ENCODE results near the gene ARHGAP23.

Gene ARHGAP23

GRCh38 chr17:38429476-38430100 lies 1.3 kb downstream of the ARHGAP23 start:
- Histone ChIP-seq H3K27me3 (replicated peaks) (no peaks in the 10 kb centered on the region), H3K36me3 (replicated peaks) (no peaks in the 10 kb centered on the region), H3K4me3 (ENCODE audit: low read depth, low read length) (peak overlapping the region; percentile 72), H3K27ac (no peak overlapping the region)
- TF ChIP-seq, protein P1, sequence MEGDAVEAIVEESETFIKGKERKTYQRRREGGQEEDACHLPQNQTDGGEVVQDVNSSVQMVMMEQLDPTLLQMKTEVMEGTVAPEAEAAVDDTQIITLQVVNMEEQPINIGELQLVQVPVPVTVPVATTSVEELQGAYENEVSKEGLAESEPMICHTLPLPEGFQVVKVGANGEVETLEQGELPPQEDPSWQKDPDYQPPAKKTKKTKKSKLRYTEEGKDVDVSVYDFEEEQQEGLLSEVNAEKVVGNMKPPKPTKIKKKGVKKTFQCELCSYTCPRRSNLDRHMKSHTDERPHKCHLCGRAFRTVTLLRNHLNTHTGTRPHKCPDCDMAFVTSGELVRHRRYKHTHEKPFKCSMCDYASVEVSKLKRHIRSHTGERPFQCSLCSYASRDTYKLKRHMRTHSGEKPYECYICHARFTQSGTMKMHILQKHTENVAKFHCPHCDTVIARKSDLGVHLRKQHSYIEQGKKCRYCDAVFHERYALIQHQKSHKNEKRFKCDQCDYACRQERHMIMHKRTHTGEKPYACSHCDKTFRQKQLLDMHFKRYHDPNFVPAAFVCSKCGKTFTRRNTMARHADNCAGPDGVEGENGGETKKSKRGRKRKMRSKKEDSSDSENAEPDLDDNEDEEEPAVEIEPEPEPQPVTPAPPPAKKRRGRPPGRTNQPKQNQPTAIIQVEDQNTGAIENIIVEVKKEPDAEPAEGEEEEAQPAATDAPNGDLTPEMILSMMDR (IDR thresholded peaks at IDR 0.05; ENCODE audit: low read depth, low read length, missing control alignments): no peak
- DNase-seq: no peak
- in situ Hi-C loops (cut with HindIII; ENCODE audit: low pct_ligation_motif_present, low sequenced_read_pairs): no loop called here

DNA sequence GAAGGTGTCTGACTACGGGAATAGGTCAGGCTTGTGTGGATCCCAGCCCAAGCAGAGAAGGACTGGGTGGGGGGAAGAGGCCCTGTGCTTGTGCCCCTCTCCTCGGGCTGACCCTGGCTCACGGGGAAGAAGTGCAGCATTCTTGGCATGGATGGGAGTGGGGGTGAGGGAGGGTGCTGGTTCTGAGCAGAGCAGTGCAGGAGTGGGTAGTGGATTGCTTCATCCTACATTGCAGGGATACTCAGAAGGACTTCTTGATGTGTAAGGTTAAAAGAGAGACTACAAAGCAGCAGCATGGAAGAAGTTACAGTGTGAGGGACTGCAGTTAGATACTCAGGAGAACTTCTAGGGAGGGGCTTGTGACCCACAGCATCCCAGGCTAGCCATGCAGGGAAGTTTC lies 2.1 kb downstream of the ARHGAP23 start:
- Histone ChIP-seq H3K27ac (no peak overlapping the region), H3K4me3 (ENCODE audit: low read depth, low read length) (no peak overlapping the region), H3K36me3 (replicated peaks) (no peaks in the 10 kb centered on the region), H3K27me3 (replicated peaks) (no peaks in the 10 kb centered on the region)
- TF ChIP-seq, protein P1 (IDR thresholded peaks at IDR 0.05; ENCODE audit: low read depth, low read length, missing control alignments): no peak
- in situ Hi-C loops (cut with HindIII; ENCODE audit: low pct_ligation_motif_present, low sequenced_read_pairs): no loop called here
- no peak for DNase-seq

DNA sequence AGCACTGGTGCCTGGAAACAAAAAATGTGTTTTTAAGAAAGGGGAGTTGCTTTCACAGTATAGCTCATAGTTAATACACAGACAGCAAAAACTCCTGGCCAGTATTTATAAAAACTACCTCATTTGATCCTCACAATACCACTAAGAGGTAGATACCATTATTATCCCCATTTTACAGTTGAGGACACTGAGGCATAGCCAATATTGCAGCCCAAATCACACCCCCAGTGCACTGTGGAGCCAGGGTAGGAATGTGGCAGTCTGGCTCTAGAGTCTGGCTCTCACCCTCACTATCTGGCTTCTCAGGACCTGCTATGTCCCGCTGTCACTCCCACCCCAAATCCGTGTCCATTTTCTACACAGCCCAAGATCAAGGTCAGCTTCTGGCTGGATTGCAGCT lies 2.6 kb downstream of the ARHGAP23 start:
- Histone ChIP-seq H3K27me3 (replicated peaks) (no peaks in the 10 kb centered on the region), H3K27ac (no peak overlapping the region), H3K36me3 (replicated peaks) (no peaks in the 10 kb centered on the region), H3K4me3 (ENCODE audit: low read depth, low read length) (no peak overlapping the region)
- no peak for DNase-seq
- TF ChIP-seq, protein P1 (IDR thresholded peaks at IDR 0.05; ENCODE audit: low read depth, low read length, missing control alignments): no peak
- in situ Hi-C loops (cut with HindIII; ENCODE audit: low pct_ligation_motif_present, low sequenced_read_pairs): no loop called here

DNA sequence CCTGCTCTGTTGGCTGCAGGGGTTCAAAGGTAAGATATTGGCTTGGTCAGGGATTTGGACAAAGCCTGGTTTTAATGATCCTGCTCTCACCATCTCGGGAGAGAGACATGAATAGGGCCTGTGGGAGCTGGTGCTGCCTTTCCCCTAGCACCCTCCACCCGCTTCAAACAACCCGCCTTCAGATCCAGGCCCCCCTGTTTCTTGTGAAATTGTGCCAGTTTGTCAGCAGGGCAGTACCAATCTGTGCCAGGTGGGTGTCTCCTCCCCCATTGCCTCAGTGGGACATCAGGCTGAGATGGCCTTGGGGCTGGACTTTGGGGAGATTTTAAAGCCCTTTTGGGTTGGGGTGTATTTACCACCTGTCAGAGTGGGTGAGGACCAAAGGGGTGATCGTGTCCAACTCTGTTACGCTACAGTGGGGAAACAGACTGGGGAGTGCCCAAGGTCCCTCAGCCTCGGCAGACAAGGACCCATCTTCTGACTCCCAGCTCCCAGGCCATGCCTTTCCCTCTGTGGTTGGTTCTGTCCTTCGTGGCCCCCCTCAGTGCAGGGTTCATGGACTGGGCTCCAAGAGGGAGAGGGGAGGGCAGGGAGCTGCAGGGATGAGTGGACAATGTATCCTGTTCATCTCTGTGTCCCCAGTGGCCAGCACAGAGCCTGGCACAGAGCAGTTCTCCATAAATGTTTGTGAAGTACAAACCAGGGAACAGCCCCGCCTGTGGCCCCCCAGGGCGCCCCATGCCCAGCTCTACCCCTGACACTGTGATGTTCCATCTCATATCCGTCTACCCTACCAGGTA lies 3.3 kb downstream of the ARHGAP23 start:
- Histone ChIP-seq H3K27ac (no peak overlapping the region), H3K27me3 (replicated peaks) (no peaks in the 10 kb centered on the region), H3K4me3 (ENCODE audit: low read depth, low read length) (no peak overlapping the region), H3K36me3 (replicated peaks) (no peaks in the 10 kb centered on the region)
- in situ Hi-C loops (cut with HindIII; ENCODE audit: low pct_ligation_motif_present, low sequenced_read_pairs): no loop called here
- TF ChIP-seq, protein P1 (IDR thresholded peaks at IDR 0.05; ENCODE audit: low read depth, low read length, missing control alignments): no peak
- DNase-seq: no peak

DNA sequence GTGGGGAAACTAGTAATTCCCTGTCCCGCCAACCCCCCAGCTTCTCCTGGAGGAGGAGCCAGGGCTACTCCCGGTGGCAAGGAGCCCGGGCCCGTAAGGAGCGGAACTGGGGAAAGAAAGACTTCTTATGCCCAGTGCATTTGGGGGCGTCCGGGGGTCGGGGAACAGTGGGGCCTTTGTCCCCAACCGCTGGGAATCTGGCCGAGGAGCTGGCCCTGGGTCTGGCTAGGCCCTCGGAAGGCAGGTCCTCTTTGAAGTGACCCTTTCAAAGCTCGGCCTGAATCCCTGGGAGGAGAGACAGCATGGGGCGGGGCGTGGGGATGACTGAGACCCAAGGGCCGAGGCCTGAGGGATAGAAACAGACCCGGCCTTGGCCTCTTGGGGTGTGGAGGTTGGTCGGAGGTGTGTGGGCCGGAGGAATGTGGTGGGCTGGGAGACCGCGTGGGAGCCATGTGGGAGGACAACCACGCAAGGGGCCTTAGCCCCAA lies 6.0 kb downstream of the ARHGAP23 start:
- in situ Hi-C loops (cut with HindIII; ENCODE audit: low pct_ligation_motif_present, low sequenced_read_pairs): no loop called here
- DNase-seq: no peak
- TF ChIP-seq, protein P1 (IDR thresholded peaks at IDR 0.05; ENCODE audit: low read depth, low read length, missing control alignments): no peak
- Histone ChIP-seq H3K4me3 (ENCODE audit: low read depth, low read length) (no peak overlapping the region), H3K27me3 (replicated peaks) (no peaks in the 10 kb centered on the region), H3K27ac (no peak overlapping the region), H3K36me3 (replicated peaks) (no peaks in the 10 kb centered on the region)
